Osteocyte (in vitro differentiated cells): ENCODE data around the gene FBN3. TPM values are rescaled to one million over a fixed set of nuclear protein-coding genes. Genes with fewer than 3 reads are reported as not detected.

Experiments used
- DNase-seq: peaks from one replicate; pipeline ENCODE4 v3.0.0; 2021; ENCODE audit warnings: mixed read lengths; ENCODE audit not compliant: unreplicated experiment; ENCODE audit errors: extremely low spot score
- H3K27ac Mint-ChIP-seq: one replicate; pipeline ENCODE4 v1.8.0; 2021; ENCODE audit warnings: mild to moderate bottlenecking, mixed read lengths; ENCODE audit not compliant: unreplicated experiment
- H3K27me3 Mint-ChIP-seq: one replicate; pipeline ENCODE4 v1.8.0; 2021; ENCODE audit warnings: mixed read lengths; ENCODE audit not compliant: unreplicated experiment
- H3K36me3 Mint-ChIP-seq: one replicate; pipeline ENCODE4 v1.8.0; 2021; ENCODE audit warnings: mixed read lengths; ENCODE audit not compliant: unreplicated experiment
- H3K4me1 Mint-ChIP-seq: one replicate; pipeline ENCODE4 v1.8.0; 2021; ENCODE audit warnings: mixed read lengths; ENCODE audit not compliant: unreplicated experiment
- H3K4me3 Mint-ChIP-seq: one replicate; pipeline ENCODE4 v1.8.0; 2021; ENCODE audit warnings: mild to moderate bottlenecking, moderate library complexity, mixed read lengths; ENCODE audit not compliant: unreplicated experiment
- H3K9me3 Mint-ChIP-seq: one replicate; pipeline ENCODE4 v1.8.0; 2021; ENCODE audit warnings: mixed read lengths; ENCODE audit not compliant: unreplicated experiment
- total RNA-seq: library from RNA; stranded (reverse); gene quantifications from 2 replicates; pipeline ENCODE4 v1.2.1, GENCODE V29; 2021
- TF ChIP-seq, protein P1 (sequence below): fragments of 200-600 bp; sonication (generic); IDR thresholded peaks from 2 replicates; pipeline ENCODE4 v1.5.0; 2021; ENCODE audit warnings: antibody characterized with exemption, mild to moderate bottlenecking, moderate library complexity

The FBN3 gene
- total RNA-seq, 1 donor from 2014 or later: 0.19 TPM

DNA sequence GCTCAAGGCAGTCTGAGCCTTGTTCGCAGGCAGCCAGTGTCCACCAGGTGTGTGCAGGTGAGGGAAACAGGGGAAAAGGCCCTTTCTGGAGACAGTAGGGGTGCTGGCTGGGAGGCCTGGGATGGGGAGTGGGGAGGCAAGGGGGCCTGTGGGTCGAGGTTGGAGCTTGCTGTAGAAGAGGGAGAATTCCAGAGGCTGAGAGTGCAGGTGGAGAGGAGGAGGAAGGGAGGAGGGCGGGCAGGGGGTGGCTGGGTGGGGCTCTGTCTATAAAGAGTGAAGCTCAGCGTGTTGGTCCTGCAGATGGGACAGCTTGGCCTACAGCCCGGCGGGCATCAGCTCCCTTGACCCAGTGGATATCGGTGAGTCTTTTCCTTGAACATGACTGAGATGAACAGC, 96.9 kb downstream of the FBN3 start, which contains the start of gene CCL25:
Gene CCL25 (plus strand): TSS at position 297 of the 396 bp plus-strand sequence. CDS start 290 bp downstream, outside the sequence.
- Mint-ChIP-seq H3K27me3 (peaks cover 8% of the 10 kb centered on the region), H3K9me3 (no peaks in the 10 kb centered on the region), H3K4me3 (no peak within 1 kb of the TSS), H3K4me1 (peaks cover 5% of the 10 kb centered on the region), H3K36me3 (no peaks in the 10 kb centered on the region), H3K27ac (no peak within 1 kb of the TSS)
- TF ChIP-seq, protein P1, sequence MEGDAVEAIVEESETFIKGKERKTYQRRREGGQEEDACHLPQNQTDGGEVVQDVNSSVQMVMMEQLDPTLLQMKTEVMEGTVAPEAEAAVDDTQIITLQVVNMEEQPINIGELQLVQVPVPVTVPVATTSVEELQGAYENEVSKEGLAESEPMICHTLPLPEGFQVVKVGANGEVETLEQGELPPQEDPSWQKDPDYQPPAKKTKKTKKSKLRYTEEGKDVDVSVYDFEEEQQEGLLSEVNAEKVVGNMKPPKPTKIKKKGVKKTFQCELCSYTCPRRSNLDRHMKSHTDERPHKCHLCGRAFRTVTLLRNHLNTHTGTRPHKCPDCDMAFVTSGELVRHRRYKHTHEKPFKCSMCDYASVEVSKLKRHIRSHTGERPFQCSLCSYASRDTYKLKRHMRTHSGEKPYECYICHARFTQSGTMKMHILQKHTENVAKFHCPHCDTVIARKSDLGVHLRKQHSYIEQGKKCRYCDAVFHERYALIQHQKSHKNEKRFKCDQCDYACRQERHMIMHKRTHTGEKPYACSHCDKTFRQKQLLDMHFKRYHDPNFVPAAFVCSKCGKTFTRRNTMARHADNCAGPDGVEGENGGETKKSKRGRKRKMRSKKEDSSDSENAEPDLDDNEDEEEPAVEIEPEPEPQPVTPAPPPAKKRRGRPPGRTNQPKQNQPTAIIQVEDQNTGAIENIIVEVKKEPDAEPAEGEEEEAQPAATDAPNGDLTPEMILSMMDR: no peak
- DNase-seq: no peak

DNA sequence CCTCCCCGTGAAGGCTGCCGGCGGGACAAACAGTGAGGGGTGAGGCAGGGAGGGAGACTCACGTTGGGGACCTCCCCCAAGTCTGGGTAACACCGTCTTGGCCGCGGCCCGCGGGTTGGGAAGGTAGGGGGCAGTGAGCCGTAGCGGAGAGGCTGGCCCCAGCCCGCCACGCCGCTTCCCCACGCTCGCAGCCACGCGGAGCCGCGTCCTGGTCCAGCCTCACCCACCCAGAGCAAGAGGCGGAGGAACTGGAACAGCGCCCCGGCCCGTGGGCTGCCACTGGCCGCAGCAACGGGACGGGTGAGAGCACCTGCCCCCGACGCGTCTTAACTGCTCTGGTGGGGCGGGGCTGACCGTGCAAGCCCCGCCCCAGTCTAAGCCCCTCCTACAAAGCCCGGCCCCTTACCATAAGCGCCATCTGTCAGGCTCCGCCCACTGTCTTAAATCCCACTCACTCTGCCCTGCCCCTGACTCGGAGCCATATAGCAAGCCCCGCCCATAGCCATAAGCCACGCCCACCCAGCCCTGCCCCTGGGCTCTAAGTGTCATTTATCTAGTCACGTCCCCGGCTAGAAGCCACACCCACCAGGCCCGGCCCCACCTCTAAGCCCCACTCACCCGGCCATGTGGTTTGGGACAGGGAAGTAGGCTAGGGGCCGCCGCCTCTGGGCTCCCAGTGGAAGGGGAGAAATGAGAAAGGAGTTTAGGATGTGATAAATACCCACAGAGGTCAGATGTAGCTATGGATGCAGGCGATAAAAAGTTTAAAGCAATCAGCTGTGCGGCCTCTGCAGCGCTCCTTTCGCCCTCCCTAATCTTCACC, 98.9 kb downstream of the FBN3 start:
- Mint-ChIP-seq H3K9me3 (no peaks in the 10 kb centered on the region), H3K27ac (no peak overlapping the region), H3K4me3 (no peak overlapping the region), H3K27me3 (peaks cover 16% of the 10 kb centered on the region), H3K4me1 (peaks cover 5% of the 10 kb centered on the region), H3K36me3 (no peaks in the 10 kb centered on the region)
- no peak for DNase-seq
- TF ChIP-seq, protein P1: no peak

DNA sequence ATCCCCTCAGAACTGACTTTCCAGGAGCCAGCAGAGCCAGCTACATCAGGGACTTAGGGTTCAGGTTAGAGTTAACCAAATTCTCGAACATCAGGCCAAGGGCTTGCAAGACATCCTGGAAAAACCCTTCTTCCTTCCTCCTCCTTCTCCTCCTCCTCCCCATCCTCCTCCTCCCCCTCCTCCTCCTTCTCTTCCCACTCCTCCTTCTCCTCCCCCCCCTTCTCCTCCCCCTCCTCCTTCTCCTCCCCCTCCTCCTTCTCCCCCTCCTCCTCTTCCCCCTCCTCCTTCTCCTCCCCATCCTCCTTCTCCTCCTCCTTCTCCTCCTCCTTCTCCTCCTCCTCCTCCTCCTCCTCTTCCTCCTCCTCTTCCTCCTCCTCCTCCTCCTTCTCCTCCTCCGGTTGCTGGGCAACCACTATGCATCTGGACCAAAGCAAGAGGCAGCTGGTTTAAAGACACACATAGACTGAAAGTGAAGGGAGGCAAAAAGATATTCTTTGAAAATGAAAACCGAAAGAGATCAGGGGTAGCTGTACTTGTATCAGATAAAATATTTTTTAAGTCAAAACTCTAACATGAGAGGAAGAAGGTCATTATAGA, 102.7 kb downstream of the FBN3 start:
- no peak overlapping the region for H3K27ac Mint-ChIP-seq
- TF ChIP-seq, protein P1: no peak
- H3K36me3 Mint-ChIP-seq: no peaks in the 10 kb centered on the region
- no peak overlapping the region for H3K4me3 Mint-ChIP-seq
- H3K4me1 Mint-ChIP-seq: peaks cover 5% of the 10 kb centered on the region
- peaks cover 19% of the 10 kb centered on the region for H3K27me3 Mint-ChIP-seq
- no peak for DNase-seq
- H3K9me3 Mint-ChIP-seq: no peaks in the 10 kb centered on the region

DNA sequence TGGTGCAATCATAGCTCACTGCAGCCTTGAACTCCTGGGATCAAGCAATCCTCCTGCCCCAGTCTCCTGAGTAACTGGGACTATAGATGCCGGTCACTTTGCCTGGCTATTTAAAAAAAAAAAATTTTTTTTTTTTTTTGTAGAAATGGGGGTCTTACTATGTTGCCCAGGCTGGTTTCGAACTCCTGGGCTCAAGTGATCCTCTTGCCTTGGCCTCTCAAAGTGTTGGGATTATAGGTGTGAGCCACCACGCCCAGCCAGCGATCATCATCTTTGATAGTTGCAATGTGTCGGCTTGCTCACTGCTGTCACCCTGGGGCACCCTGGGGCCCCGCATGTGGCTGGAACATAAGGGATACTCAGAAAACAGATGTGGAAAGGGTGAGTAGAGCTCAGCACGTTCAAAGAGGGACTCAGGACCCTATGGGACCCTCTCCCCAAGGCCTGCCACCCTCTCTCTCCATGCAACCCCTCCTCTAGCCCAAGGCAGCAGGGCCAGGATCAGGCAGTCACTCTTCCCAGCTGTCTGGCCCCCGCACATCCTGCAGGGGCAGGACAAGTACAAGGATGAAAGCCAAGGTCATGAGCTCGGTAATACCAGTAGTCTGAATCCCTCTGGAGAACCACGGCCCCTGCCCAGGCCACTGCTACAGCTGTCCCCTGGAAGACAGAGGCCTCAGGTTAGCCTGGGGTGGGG, 103.4 kb downstream of the FBN3 start:
- Mint-ChIP-seq H3K9me3 (no peaks in the 10 kb centered on the region), H3K4me1 (peaks cover 5% of the 10 kb centered on the region), H3K27me3 (peaks cover 19% of the 10 kb centered on the region), H3K27ac (no peak overlapping the region), H3K36me3 (no peaks in the 10 kb centered on the region), H3K4me3 (no peak overlapping the region)
- DNase-seq: no peak
- TF ChIP-seq, protein P1: no peak

DNA sequence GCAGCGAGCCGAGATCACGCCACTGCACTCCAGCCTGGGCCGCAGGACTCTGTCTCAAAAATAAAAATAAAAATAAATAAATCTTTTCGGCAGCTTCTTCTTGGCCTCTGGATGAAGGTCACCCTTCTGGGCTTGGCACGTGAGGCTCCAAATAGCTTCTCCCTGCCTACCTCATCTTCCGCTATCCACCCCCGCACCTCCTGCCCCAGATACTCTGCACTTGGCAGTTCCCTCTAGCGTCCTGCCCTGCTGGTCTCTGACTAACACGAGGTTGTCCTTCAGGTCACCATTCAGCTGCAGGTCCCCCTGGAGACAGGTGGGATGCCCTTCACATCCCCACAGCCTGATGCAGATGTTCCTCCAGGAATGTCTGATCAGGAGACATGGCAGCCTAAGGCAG, 105.4 kb downstream of the FBN3 start:
- TF ChIP-seq, protein P1: no peak
- no peak overlapping the region for H3K4me3 Mint-ChIP-seq
- H3K9me3 Mint-ChIP-seq: no peaks in the 10 kb centered on the region
- DNase-seq: no peak
- no peak overlapping the region for H3K27ac Mint-ChIP-seq
- peaks cover 19% of the 10 kb centered on the region for H3K27me3 Mint-ChIP-seq
- no peaks in the 10 kb centered on the region for H3K36me3 Mint-ChIP-seq
- no peaks in the 10 kb centered on the region for H3K4me1 Mint-ChIP-seq
